ENCODE data around the gene MUC6.

The MUC6 gene

GRCh38 chr11:1072116-1072820 is 35.8 kb upstream of the MUC6 start:
- TF ChIP-seq, protein P1, sequence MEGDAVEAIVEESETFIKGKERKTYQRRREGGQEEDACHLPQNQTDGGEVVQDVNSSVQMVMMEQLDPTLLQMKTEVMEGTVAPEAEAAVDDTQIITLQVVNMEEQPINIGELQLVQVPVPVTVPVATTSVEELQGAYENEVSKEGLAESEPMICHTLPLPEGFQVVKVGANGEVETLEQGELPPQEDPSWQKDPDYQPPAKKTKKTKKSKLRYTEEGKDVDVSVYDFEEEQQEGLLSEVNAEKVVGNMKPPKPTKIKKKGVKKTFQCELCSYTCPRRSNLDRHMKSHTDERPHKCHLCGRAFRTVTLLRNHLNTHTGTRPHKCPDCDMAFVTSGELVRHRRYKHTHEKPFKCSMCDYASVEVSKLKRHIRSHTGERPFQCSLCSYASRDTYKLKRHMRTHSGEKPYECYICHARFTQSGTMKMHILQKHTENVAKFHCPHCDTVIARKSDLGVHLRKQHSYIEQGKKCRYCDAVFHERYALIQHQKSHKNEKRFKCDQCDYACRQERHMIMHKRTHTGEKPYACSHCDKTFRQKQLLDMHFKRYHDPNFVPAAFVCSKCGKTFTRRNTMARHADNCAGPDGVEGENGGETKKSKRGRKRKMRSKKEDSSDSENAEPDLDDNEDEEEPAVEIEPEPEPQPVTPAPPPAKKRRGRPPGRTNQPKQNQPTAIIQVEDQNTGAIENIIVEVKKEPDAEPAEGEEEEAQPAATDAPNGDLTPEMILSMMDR (IDR thresholded peaks at IDR 0.05; ENCODE audit: borderline replicate concordance, insufficient read depth, low read depth, low read length), result no peak
- H3K4me3 ChIP-seq (ENCODE audit: low read depth, low read length), result no peak overlapping the region

- no peak overlapping the region for H3K4me3 ChIP-seq (ENCODE audit: low read depth, low read length)
- TF ChIP-seq, protein P1 (IDR thresholded peaks at IDR 0.05; ENCODE audit: borderline replicate concordance, insufficient read depth, low read depth, low read length), result no peak
Measured at GRCh38 chr11:1071571-1072115, 35.1 kb upstream of the MUC6 start.

GRCh38 chr11:1070594-1071462 is 34.3 kb upstream of the MUC6 start:
- H3K4me3 ChIP-seq (ENCODE audit: low read depth, low read length), result no peak overlapping the region
- TF ChIP-seq, protein P1 (IDR thresholded peaks at IDR 0.05; ENCODE audit: borderline replicate concordance, insufficient read depth, low read depth, low read length), result no peak

DNA sequence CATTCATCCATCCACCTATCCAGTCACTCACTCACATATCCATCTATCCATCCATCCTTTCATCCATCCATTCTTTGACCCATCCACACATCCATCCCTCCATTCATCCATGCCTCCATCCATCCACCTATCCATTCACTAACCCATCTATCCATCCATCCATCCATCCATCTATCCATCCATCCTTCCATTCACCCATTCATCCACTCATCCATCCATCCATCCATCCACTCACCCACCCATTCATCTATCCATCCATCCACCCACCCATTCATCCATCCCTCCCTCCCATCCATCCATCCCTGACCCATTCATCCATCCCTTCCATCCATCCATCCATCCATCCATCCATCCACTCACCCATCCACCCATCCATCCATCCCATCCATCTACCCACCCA is 33.2 kb upstream of the MUC6 start:
- no peak overlapping the region for H3K4me3 ChIP-seq (ENCODE audit: low read depth, low read length)
- TF ChIP-seq, protein P1 (IDR thresholded peaks at IDR 0.05; ENCODE audit: borderline replicate concordance, insufficient read depth, low read depth, low read length), result no peak

GRCh38 chr11:1067812-1068496 is 31.4 kb upstream of the MUC6 start:
- TF ChIP-seq, protein P1 (IDR thresholded peaks at IDR 0.05; ENCODE audit: borderline replicate concordance, insufficient read depth, low read depth, low read length), result no peak
- H3K4me3 ChIP-seq (ENCODE audit: low read depth, low read length), result no peak overlapping the region

- TF ChIP-seq, protein P1 (IDR thresholded peaks at IDR 0.05; ENCODE audit: borderline replicate concordance, insufficient read depth, low read depth, low read length), result no peak
- no peak overlapping the region for H3K4me3 ChIP-seq (ENCODE audit: low read depth, low read length)
Measured at GRCh38 chr11:1064167-1064566, 27.6 kb upstream of the MUC6 start.
